GM03348 (cell line): ENCODE data around the gene DZIP1L.

Experiments
- DNase-seq: peaks from one replicate; pipeline ENCODE4 v3.0.0; 2012; ENCODE audit warnings: low spot score

DZIP1L gene

DNA sequence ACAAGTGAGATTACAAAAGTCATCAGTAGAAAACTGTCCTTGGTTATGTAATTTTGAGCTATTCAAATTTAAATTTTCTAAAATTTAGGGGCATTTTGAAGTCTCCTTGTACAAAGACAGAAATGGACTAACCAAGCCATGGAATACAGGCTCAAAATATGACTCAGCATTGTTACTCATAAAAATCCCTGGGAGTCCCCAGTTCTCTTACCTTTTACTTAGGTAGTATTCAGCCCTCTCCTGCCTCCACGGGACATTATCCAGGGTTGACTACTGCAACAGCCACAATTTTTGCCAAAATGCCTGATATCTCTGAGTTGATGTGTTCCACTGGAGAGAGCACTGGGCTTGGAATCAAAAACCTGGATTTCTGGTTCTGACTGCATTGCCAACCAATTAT lies 80.5 kb downstream of the DZIP1L start:
- no peak for DNase-seq

DNA sequence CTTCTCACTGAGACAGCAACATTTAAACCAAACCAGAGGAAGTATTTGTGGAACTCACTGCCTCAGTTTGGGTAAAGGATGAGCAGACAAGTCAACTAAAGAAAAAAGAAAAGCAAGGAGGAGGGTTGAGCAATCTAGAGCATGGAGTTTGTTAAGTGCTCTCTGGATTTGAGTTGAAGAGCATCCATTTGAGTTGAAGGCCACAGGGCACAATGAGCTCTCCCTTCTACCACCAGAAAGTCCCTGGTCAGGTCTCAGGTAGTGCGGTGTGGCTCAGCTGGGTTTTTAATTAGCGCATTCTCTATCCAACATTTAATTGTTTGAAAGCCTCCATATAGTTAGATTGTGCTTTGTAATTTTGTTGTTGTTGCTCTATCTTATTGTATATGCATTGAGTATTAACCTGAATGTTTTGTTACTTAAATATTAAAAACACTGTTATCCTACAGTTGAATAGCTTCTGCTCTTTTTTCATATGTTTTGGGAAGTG lies 82.2 kb downstream of the DZIP1L start:
- no peak for DNase-seq

DNA sequence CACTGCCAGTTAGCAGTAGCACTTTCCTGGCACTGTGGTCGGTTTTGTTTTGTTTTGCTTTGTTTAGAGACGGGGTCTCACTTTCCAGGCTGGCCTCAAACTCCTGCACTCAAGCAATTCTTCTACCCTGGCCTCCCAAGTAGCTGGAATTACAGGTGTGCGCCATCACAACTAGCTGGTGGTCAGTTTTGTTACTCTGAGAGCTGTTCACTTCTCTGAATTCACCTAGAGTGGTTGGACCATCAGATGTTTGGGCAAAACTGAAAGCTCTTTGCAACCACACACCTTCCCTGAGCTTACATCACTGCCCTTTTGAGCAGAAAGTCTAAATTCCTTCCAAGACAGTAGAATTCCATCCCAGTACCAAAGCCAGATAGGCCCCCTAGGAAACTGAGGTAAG lies 82.8 kb downstream of the DZIP1L start:
- no peak for DNase-seq

DNA sequence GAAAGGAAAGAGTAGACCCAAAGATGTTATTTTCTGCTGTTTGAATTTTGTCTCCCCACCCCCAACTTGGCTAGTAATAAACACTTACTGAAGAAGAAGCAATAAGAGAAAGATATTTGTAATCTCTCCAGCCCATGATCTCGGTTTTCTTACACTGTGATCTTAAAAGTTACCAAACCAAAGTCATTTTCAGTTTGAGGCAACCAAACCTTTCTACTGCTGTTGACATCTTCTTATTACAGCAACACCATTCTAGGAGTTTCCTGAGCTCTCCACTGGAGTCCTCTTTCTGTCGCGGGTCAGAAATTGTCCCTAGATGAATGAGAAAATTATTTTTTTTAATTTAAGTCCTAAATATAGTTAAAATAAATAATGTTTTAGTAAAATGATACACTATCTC lies 83.9 kb downstream of the DZIP1L start:
- no peak for DNase-seq

DNA sequence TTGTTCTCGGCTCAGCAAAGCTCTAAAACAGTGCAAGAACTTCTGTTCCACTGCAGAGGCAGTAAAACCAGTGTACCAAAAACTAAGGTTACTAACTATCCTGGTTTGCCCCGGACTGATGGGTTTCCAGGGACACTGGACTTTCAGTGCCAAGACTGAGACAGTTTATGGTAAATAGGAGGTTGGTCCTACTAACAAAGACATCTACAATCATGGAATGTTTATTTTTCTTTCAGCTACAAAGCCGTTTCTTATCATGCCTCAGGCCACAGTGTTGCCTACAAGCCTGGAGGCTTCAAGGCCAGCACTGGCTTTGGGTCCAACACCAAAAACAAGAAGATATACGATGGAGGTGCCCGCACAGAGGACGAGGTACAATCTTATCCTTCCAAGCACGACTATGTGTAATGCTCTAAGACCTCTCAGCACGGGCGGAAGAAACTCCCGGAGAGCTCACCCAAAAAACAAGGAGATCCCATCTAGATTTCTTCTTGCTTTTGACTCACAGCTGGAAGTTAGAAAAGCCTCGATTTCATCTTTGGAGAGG lies 84.6 kb downstream of the DZIP1L start:
- no peak for DNase-seq

DNA sequence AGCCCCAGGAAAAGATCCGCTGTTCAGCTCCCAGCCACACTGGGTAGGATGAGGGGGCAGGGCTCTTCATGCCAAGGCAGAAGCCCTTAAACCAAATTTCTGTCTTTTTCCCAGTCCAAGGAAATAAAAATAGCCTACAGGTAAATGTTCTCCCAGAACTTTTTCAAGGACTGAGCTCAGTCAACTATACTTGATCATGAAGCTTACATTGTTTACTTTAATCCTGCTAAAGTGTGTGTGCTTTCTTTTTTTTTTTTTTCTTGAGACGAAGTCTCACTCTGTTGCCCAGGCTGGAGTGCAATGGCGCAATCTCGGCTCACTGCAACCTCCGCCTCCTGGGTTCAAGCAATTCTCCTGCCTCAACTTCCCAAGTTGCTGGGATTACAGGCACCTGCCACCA lies 87.6 kb downstream of the DZIP1L start:
- no peak for DNase-seq

DNA sequence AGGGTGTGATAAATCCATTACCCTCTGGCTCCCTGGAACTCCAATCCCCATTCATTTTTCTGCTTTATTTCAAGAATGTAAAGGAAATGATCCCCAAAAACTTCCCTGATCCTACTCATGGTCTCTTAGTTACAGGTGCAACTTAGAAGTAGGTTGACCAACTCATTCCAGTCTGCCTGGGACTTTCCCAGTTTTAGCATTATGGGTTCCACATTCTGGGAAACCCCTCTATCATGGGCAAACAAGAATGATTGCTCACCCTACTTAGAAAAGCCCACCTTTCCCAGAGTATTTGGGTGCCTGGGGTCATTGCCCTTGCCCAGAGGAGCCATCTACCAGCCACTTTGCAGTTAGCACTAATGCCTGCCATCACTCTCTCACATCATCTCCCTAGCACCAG lies 89.9 kb downstream of the DZIP1L start:
- no peak for DNase-seq

DNA sequence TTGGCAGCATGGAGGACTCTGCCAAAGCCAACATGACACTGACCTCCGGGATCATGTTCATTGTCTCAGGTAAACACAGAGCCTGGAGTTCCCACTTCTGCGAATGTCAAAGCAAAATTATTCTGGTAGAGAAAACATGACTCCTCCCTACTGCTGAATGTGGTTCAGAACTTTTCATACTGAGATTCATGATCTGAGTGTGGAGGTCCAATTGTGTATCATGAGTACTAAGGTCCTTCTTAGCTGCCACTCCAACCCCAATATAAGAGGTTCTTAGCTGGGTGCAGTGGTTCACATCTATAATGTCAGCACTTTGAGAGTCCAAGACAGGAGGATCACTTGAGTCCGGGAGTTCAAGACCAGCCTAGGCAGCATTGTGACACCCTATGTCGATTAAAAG lies 91.7 kb downstream of the DZIP1L start:
- DNase-seq = no peak

DNA sequence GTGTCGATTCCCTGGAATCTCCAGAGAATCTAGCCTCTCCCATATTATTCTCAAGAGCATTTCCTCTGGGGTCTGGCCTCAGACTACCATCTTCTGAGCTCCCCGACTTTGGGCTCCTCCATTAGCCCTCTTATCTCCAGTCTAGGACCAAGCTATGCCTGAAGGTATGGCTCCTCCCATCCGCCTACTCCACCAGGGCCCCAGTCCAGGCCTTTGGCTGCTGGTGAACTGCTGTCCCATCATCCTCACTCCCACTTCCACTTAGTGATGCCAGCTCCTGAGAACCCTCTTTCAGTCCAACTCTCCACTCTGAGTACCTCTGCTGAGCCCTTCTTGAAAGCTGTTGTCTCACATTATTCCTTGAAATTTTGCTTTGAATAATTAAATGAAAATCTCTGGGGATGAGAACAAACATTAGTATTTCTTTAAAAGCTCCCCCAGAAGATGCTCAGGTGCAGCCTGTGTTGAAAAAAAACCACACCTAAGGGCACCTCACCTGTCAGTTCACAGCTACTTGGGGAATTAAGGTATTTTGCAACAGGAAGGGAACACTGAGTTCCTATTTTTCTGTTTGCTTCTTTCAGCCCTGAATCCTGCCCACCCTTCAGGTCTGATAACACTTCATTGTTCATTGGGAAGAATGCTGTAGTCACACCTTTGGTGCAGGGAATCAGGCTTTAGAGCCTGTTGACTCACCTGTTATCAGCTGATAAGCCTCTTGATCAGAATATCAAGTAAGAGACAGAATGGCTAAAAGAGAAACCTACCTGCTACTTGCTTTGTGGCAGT lies 95.9 kb downstream of the DZIP1L start:
- no peak for DNase-seq

DNA sequence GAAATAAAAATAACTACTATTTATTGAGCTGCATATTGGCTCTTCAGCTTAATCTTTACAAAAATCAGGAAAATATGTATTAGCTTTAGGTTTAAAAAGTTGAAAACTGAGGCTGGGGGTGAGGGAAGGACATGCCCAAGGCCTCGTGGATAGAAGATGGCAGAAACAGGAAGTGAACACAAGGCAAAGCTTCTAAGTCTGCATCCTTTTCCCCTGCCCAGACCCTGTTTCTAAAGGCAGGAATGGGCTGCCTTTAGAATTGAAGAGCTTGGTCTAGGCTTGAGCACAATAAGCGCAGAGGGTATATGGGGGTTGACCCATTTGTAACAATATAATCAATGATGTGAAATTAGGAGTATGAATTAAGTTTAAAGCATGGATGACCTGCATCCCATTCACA lies 99.3 kb downstream of the DZIP1L start:
- no peak for DNase-seq

DNA sequence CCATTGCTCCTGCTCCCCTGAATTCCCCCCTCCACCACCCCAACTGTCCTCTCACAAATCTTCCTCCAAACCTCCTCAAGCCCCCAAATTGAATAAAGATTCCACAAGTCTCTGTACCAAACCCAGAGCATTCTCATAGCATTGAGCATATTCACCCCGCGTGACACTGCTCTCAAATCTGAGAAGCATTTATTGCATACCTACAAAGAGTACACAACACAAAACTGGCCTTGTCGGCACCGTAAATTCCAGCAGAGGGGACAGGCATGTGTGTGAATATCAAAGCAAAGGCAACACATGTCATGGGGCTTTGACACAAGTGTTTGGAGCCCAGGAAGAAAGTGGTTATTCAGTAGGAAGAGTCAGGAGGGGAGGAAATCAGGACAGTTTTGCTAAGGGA lies 102.9 kb downstream of the DZIP1L start:
- no peak for DNase-seq
